ENCODE measurements around the gene HSPA12A. TPM values are rescaled to one million over a fixed set of nuclear protein-coding genes. Genes with fewer than 3 reads are reported as not detected.

Gene HSPA12A, protein sequence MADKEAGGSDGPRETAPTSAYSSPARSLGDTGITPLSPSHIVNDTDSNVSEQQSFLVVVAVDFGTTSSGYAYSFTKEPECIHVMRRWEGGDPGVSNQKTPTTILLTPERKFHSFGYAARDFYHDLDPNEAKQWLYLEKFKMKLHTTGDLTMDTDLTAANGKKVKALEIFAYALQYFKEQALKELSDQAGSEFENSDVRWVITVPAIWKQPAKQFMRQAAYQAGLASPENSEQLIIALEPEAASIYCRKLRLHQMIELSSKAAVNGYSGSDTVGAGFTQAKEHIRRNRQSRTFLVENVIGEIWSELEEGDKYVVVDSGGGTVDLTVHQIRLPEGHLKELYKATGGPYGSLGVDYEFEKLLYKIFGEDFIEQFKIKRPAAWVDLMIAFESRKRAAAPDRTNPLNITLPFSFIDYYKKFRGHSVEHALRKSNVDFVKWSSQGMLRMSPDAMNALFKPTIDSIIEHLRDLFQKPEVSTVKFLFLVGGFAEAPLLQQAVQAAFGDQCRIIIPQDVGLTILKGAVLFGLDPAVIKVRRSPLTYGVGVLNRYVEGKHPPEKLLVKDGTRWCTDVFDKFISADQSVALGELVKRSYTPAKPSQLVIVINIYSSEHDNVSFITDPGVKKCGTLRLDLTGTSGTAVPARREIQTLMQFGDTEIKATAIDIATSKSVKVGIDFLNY
- total RNA-seq (under 1 TPM; 0.04 to 0.07 TPM), polyA plus RNA-seq (not detected)

DNA sequence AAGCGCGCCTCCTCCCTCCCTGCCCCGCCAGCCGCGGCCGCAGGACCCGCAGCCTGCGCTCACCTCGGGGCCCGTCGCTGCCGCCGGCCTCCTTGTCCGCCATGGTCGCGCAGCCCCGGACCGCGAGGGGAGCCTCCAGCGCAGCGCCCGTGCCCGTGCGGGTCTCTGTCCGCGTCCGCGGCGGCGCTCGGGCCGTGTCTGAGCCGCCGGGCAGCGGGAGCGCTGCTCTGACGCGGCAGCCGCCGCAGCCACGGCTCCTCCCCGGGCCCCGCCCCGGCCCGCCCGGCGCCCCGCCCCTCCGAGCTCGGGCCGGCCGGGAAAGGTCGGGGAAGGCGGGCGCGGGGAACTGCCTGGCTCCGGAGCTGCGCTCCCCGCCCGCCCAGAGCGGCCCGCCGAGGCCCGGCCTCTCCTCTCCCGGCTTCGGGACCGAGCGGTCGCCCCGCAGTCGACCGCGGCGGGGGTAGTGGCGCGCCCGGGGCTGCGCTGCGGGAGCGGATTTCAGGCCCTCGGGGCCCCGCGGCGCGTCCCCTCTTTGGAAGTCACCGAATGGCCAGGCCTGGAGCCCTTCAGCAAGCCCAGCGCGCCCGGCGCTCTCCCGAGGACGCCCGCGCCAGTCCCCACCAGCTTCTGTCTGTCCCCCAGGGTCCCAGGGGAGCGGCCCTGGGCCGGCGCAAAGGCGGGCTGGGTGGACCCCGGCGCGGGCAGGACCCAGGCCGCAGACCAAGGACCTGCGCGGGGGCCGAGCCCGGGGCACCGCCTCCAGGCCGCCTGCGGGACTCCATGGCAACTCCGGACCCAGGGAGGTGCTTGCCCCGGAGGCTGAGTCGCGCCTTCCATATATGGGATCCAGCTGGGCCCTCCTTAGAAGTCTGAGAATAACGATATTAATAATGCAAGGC, at the start of gene HSPA12A:
Gene HSPA12A (minus strand): TSS at position 200 of the 899 bp plus-strand sequence. CDS start 97 bp downstream, at position 103.
- peaks cover 0 to 3% (median 0%) of the 10 kb centered on the region in 3 donors for H3K36me3 Mint-ChIP-seq
- H3K4me3 Mint-ChIP-seq = peak within 1 kb of the TSS; percentile 3 to 72 (median 46)
- peak in 4 of 5 donors; percentile 5 to 25 (median 22) for DNase-seq
- Histone ChIP-seq H3K4me1 (ENCODE audit: insufficient read depth, low read length) (peaks cover 7% of the 10 kb centered on the region), H3K27me3 (ENCODE audit: insufficient read depth, low read length, poor library complexity, severe bottlenecking) (peaks cover 22% of the 10 kb centered on the region), H3K4me3 (ENCODE audit: low read length) (no peak within 1 kb of the TSS), H3K27ac (ENCODE audit: low read depth, low read length) (no peak within 1 kb of the TSS), H3K36me3 (ENCODE audit: insufficient read depth, low read length) (no peaks in the 10 kb centered on the region), H3K9me3 (ENCODE audit: low read length) (no peaks in the 10 kb centered on the region)
- CTCF ChIA-PET = no interaction called here
- peaks cover 0 to 6% (median 0%) of the 10 kb centered on the region in 5 donors for H3K9me3 Mint-ChIP-seq
- H3K4me1 Mint-ChIP-seq = peaks cover 0 to 7% (median 0%) of the 10 kb centered on the region in 3 donors
- H3K27ac Mint-ChIP-seq = no peak within 1 kb of the TSS
- POLR2A ChIA-PET = no interaction called here
- peaks cover 43 to 60% of the 10 kb centered on the region in 2 donors for H3K27me3 Mint-ChIP-seq

DNA sequence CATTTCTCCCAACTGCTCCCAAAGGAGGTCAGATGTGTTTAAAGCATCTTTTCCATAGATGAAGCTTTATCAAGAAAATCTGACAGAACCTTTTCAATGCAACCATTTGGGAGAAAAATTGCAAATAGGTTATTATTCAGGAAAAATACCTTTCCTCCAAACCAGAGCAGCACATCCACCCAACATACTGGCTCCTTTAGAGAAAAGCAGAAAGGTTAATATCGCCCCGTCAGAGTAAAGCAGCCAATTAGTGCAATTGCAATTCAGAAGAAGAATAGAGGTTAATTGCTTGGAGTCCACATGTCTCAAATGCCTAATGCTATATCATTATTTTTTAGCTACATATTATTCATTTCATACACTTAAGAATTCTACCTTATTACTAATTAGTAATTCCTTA, 48.9 kb upstream of the HSPA12A start:
- no peaks in the 10 kb centered on the region for H3K9me3 ChIP-seq (ENCODE audit: low read length)
- H3K4me1 ChIP-seq (ENCODE audit: insufficient read depth, low read length) = peaks cover 7% of the 10 kb centered on the region
- H3K36me3 Mint-ChIP-seq = no peaks in the 10 kb centered on the region
- POLR2A ChIA-PET = no interaction called here
- H3K27ac ChIP-seq (ENCODE audit: low read depth, low read length) = no peak overlapping the region
- no peaks in the 10 kb centered on the region for H3K36me3 ChIP-seq (ENCODE audit: insufficient read depth, low read length)
- H3K27me3 ChIP-seq (ENCODE audit: insufficient read depth, low read length, poor library complexity, severe bottlenecking) = no peaks in the 10 kb centered on the region
- no peak for DNase-seq
- H3K4me1 Mint-ChIP-seq = peaks cover 14 to 17% (median 15%) of the 10 kb centered on the region in 3 donors
- CTCF ChIA-PET = interaction anchor here (0.9 kb wide), 1 partner anchor 385 kb away, joined by 3 read pairs; no protein-coding TSS in a partner anchor
- H3K9me3 Mint-ChIP-seq = no peaks in the 10 kb centered on the region
- peaks cover 20 to 23% of the 10 kb centered on the region in 2 donors for H3K27me3 Mint-ChIP-seq
- H3K4me3 ChIP-seq (ENCODE audit: low read length) = no peak overlapping the region
- H3K4me3 Mint-ChIP-seq = no peak overlapping the region
- H3K27ac Mint-ChIP-seq = peak overlapping the region in 1 of 8 donors; percentile 29

DNA sequence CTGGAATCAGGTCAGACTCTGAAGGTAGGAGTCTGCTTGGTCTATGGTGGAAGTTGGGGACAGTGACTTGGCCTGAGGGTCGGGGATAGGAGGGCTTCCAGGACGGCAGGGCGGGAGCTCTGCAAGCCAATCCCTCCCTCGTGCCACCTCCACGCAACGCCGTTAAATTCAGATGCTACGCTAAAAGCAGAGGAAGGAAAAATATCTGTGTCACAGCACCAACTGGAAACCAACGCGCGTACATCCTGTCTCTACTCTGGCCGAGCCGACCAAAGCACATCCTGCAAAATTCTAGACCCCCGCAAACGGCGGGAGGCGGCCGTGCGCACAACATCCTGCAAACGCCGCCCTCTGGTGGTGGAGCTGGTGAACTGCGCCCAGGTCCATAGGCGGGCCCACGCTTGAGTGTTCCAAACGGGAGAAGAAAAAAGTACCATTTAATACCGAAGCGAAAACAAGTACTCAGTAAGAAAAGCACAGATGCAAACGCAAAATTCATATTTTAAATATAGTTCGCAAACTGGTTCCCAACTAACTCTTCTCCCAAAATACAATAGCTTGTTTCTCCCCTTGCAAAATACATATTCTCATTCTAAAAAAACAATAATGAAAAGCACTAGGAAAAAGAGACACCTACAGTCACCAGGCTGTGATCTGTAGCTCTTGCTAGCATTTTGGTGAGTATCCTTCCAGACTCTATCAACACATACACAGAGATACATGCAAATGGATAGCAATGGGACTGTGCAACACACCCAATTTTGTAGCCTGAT, 45.7 kb upstream of the HSPA12A start:
- no peaks in the 10 kb centered on the region for H3K9me3 ChIP-seq (ENCODE audit: low read length)
- CTCF ChIA-PET = interaction anchor here (0.9 to 3.5 kb wide), 12 partner anchors 9 to 387 kb away, joined by 3 to 29 read pairs (median 10); no protein-coding TSS in a partner anchor
- H3K27me3 ChIP-seq (ENCODE audit: insufficient read depth, low read length, poor library complexity, severe bottlenecking) = no peaks in the 10 kb centered on the region
- no peak overlapping the region for H3K27ac ChIP-seq (ENCODE audit: low read depth, low read length)
- peaks cover 14 to 17% (median 15%) of the 10 kb centered on the region in 3 donors for H3K4me1 Mint-ChIP-seq
- H3K4me1 ChIP-seq (ENCODE audit: insufficient read depth, low read length) = peaks cover 7% of the 10 kb centered on the region
- no peaks in the 10 kb centered on the region for H3K9me3 Mint-ChIP-seq
- H3K27ac Mint-ChIP-seq = peak overlapping the region in 6 of 8 donors; percentile 71 to 92 (median 90)
- H3K4me3 ChIP-seq (ENCODE audit: low read length) = peak overlapping the region; percentile 40
- H3K36me3 ChIP-seq (ENCODE audit: insufficient read depth, low read length) = no peaks in the 10 kb centered on the region
- peak; percentile 64 to 79 (median 73) for DNase-seq
- POLR2A ChIA-PET = no interaction called here
- H3K36me3 Mint-ChIP-seq = no peaks in the 10 kb centered on the region
- peaks cover 16% of the 10 kb centered on the region in 2 donors for H3K27me3 Mint-ChIP-seq
- peak overlapping the region; percentile 32 to 86 (median 66) for H3K4me3 Mint-ChIP-seq

DNA sequence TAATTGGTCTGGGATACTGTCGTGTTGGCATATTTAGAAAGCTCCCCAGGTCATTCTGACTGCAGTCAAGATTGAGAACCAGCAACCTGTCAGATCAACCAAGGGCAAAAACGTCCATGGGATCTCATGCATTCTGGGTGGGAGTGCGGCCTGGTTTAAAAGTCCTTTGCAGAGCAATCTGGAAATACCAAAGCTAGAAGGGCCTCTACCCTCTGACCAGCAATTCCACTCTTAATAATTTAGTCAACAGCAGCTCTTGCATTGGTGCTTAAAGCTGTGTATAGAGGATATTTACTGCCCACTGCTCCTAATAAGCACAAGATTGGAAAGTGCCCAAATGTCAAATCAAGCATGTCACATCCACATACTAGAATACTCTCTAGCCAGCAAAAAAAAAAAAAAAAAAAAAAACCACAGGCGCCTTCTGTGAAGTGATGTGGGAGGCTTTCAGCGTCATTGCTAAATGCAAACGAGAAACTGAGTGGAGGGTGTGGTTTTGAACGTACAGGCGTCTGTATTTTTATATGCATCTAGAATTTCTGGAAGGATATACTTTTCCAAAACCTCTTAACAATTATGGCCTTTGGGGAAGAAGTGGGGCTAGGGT, 44.8 kb upstream of the HSPA12A start:
- Mint-ChIP-seq H3K9me3 (no peaks in the 10 kb centered on the region), H3K27me3 (peaks cover 11 to 14% of the 10 kb centered on the region in 2 donors), H3K4me1 (peaks cover 14 to 17% (median 15%) of the 10 kb centered on the region in 3 donors), H3K4me3 (peak overlapping the region; percentile 32 to 86 (median 66)), H3K27ac (peak overlapping the region in 7 of 8 donors; percentile 71 to 92 (median 90)), H3K36me3 (no peaks in the 10 kb centered on the region)
- H3K4me3 ChIP-seq (ENCODE audit: low read length) = no peak overlapping the region
- ChIA-PET CTCF (interaction anchor here (0.9 to 3.5 kb wide), 8 partner anchors 9 to 388 kb away, joined by 3 to 29 read pairs (median 12); no protein-coding TSS in a partner anchor), POLR2A (no interaction called here)
- H3K36me3 ChIP-seq (ENCODE audit: insufficient read depth, low read length) = no peaks in the 10 kb centered on the region
- H3K9me3 ChIP-seq (ENCODE audit: low read length) = no peaks in the 10 kb centered on the region
- H3K27ac ChIP-seq (ENCODE audit: low read depth, low read length) = no peak overlapping the region
- H3K4me1 ChIP-seq (ENCODE audit: insufficient read depth, low read length) = peaks cover 7% of the 10 kb centered on the region
- peak in 2 of 5 donors; percentile 13 to 14 for DNase-seq
- H3K27me3 ChIP-seq (ENCODE audit: insufficient read depth, low read length, poor library complexity, severe bottlenecking) = no peaks in the 10 kb centered on the region

DNA sequence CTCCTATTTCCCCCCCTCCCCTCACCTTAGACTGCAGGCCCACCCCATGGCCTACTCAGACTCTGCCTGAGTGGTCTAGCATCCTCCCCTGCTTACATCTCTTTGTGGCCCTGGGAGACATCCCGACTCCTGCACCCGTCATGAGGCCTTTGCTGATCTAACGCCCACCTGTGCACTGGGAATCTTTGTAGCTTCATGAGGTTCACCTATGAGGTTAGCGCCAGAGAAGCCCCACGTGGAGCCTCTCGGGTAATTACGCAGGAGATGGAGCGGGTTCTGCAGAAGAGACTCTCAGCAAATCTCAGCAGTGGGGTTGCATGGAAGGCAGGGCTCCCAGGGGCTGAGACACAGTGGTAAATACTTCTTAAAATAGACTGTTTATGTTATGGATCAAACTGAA, 43.5 kb upstream of the HSPA12A start:
- no peaks in the 10 kb centered on the region for H3K9me3 ChIP-seq (ENCODE audit: low read length)
- H3K27ac ChIP-seq (ENCODE audit: low read depth, low read length) = no peak overlapping the region
- no peak for DNase-seq
- Mint-ChIP-seq H3K36me3 (no peaks in the 10 kb centered on the region), H3K27ac (peak overlapping the region in 1 of 8 donors; percentile 68), H3K27me3 (peaks cover 4 to 9% of the 10 kb centered on the region in 2 donors), H3K9me3 (no peaks in the 10 kb centered on the region), H3K4me1 (peaks cover 14 to 17% (median 15%) of the 10 kb centered on the region in 3 donors), H3K4me3 (no peak overlapping the region)
- ChIA-PET POLR2A (no interaction called here), CTCF (no interaction called here)
- no peaks in the 10 kb centered on the region for H3K27me3 ChIP-seq (ENCODE audit: insufficient read depth, low read length, poor library complexity, severe bottlenecking)
- H3K4me1 ChIP-seq (ENCODE audit: insufficient read depth, low read length) = peaks cover 7% of the 10 kb centered on the region
- H3K36me3 ChIP-seq (ENCODE audit: insufficient read depth, low read length) = no peaks in the 10 kb centered on the region
- H3K4me3 ChIP-seq (ENCODE audit: low read length) = no peak overlapping the region

DNA sequence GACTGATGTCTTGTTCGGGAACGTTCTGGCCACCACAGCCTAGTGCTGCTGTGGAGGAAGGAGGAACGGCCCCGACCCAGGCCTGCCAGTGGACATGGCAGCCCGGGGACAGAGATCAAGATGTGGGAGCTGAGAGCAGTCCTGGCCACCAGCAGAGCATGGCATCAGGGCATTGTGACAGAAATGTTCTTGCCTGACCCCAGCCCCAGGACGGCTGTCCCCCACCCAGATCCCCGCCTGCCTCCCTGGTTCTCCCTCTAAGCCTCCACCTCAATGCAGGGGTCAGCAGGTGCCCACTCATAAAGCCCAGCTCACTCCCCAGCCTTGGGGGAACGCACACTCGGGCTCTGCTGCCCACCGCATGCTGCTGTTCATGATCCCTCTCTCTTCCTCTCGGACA, 42.9 kb upstream of the HSPA12A start:
- peak overlapping the region in 1 of 8 donors; percentile 61 for H3K27ac Mint-ChIP-seq
- POLR2A ChIA-PET = no interaction called here
- Histone ChIP-seq H3K4me1 (ENCODE audit: insufficient read depth, low read length) (peaks cover 7% of the 10 kb centered on the region), H3K9me3 (ENCODE audit: low read length) (no peaks in the 10 kb centered on the region), H3K36me3 (ENCODE audit: insufficient read depth, low read length) (no peaks in the 10 kb centered on the region), H3K27ac (ENCODE audit: low read depth, low read length) (no peak overlapping the region), H3K27me3 (ENCODE audit: insufficient read depth, low read length, poor library complexity, severe bottlenecking) (no peaks in the 10 kb centered on the region), H3K4me3 (ENCODE audit: low read length) (no peak overlapping the region)
- no peaks in the 10 kb centered on the region for H3K9me3 Mint-ChIP-seq
- peaks cover 14 to 17% (median 15%) of the 10 kb centered on the region in 3 donors for H3K4me1 Mint-ChIP-seq
- CTCF ChIA-PET = interaction anchor here (1.0 kb wide), 1 partner anchor 390 kb away, joined by 4 read pairs; no protein-coding TSS in a partner anchor
- no peak for DNase-seq
- H3K36me3 Mint-ChIP-seq = no peaks in the 10 kb centered on the region
- H3K4me3 Mint-ChIP-seq = no peak overlapping the region
- peaks cover 2 to 8% of the 10 kb centered on the region in 2 donors for H3K27me3 Mint-ChIP-seq

Data from CD8-positive, alpha-beta memory T cell (primary cell).